Ovary (tissue), 9 donors: ENCODE measurements around the gene ZNF274. TPM values are rescaled to one million over a fixed set of nuclear protein-coding genes. Genes with fewer than 3 reads are reported as not detected.

ENCODE experiments used
- polyA plus RNA-seq, 2 donors: library from polyadenylated mRNA; stranded (reverse); fragments of 200-250 nt in 1 of 2; fragments of 350-450 nt in 1 of 2; fragmentation: Illumina TruSeq in 1 of 2; extraction: RNeasy Lipid Tissue Mini Kit (QIAGEN cat#74804) in 1 of 2; gene quantifications; one replicate each; pipeline ENCODE4 v1.2.3, GENCODE V29; 2013 to 2014
- total RNA-seq, 7 donors: library from RNA; depleted of rRNA in 2 of 7; stranded (reverse); fragments of >200 nt in 2 of 7; fragmentation: NEBNext Ultra II Directional in 3 of 7; extraction: Animal tissue kit (Norgen Biotek cat#: 25700) in 3 of 7; gene quantifications; one replicate each; pipeline versions ENCODE4 v1.1.0 to v1.2.4, GENCODE V29; 2016 to 2023
- donor health status: DM: no; HTN: no; CAD: no; lungs with moderate emphysema.
- donor health status: DM: no; HTN: no; CAD: no.
- donor health status: Bipolar disorder and iron deficiency.
- donor health status: DM: yes; HTN: yes; CAD: no.
- donor health status: DM: no; HTN: no; CAD: no.
- donor health status: DM: yes; HTN: yes; CAD: no.

The ZNF274 gene
- total and polyA plus RNA-seq, 9 donors, result 20.4 to 61.5 (median 39.8) TPM

Other genes with a start within 250 kb of the ZNF274 start
- 10 to 100 TPM in 4 of 7 donors, 1 to 10 TPM in 3; 4.4 to 13.6 (median 10.5) TPM for gene ZNF418, start 247.7 kb upstream of the ZNF274 start, total RNA-seq
- gene ZNF418, start 247.7 kb upstream of the ZNF274 start, polyA plus RNA-seq, result 1 to 10 TPM; 3.4 to 4.8 TPM
- gene ZNF256, start 235.4 kb upstream of the ZNF274 start, total RNA-seq, result 10 to 100 TPM in 4 of 7 donors, 1 to 10 TPM in 3; 2.8 to 13.1 (median 11.6) TPM
- 1 to 10 TPM; 5.9 to 7.7 TPM for gene ZNF256, start 235.4 kb upstream of the ZNF274 start, polyA plus RNA-seq
- gene C19orf18, start 208.5 kb upstream of the ZNF274 start, total RNA-seq, result 1 to 10 TPM in 5 of 7 donors, under 1 TPM in 2; 0.36 to 2.4 (median 1.4) TPM
- gene C19orf18, start 208.5 kb upstream of the ZNF274 start, polyA plus RNA-seq, result 1 to 10 TPM in 1 of 2 donors, under 1 TPM in 1; 0.62 to 1.3 TPM
- 10 to 100 TPM; 13.4 to 38.1 (median 28.0) TPM for gene ZNF606, start 180.2 kb upstream of the ZNF274 start, total RNA-seq
- gene ZNF606, start 180.2 kb upstream of the ZNF274 start, polyA plus RNA-seq, result 10 to 100 TPM in 1 of 2 donors, 1 to 10 TPM in 1; 7.3 to 14.5 TPM
- 1 to 10 TPM in 1 of 7 donors, under 1 TPM in 4, not detected in 2; 0.54 to 2.6 (median 0.78) TPM for gene ZSCAN1, start 149.0 kb upstream of the ZNF274 start, total RNA-seq
- under 1 TPM in 1 of 2 donors, not detected in 1; 0.38 TPM for gene ZSCAN1, start 149.0 kb upstream of the ZNF274 start, polyA plus RNA-seq
- 10 to 100 TPM in 6 of 7 donors, 1 to 10 TPM in 1; 9.0 to 17.5 (median 15.7) TPM for gene ZNF135, start 123.8 kb upstream of the ZNF274 start, total RNA-seq
- gene ZNF135, start 123.8 kb upstream of the ZNF274 start, polyA plus RNA-seq, result 10 to 100 TPM; 11.4 to 12.0 TPM
- 100 to 1,000 TPM in 5 of 7 donors, 10 to 100 TPM in 2; 95.9 to 144 (median 119) TPM for gene ZSCAN18, start 84.8 kb upstream of the ZNF274 start, total RNA-seq
- gene ZSCAN18, start 84.8 kb upstream of the ZNF274 start, polyA plus RNA-seq, result 10 to 100 TPM; 32.1 to 93.3 TPM
- gene ZNF329, start 32.3 kb upstream of the ZNF274 start, total RNA-seq, result 10 to 100 TPM in 5 of 7 donors, 1 to 10 TPM in 2; 5.6 to 16.9 (median 13.5) TPM
- gene ZNF329, start 32.3 kb upstream of the ZNF274 start, polyA plus RNA-seq, result 10 to 100 TPM in 1 of 2 donors, 1 to 10 TPM in 1; 7.3 to 14.9 TPM
- 10 to 100 TPM; 20.8 to 39.8 (median 37.5) TPM for gene ZNF544, start 45.9 kb downstream of the ZNF274 start, total RNA-seq
- gene ZNF544, start 45.9 kb downstream of the ZNF274 start, polyA plus RNA-seq, result 10 to 100 TPM; 16.8 to 18.3 TPM
- gene ZNF8, start 95.9 kb downstream of the ZNF274 start, total RNA-seq, result 10 to 100 TPM in 1 of 7 donors, 1 to 10 TPM in 6; 4.8 to 10.6 (median 8.0) TPM
- 1 to 10 TPM; 2.7 to 4.2 TPM for gene ZNF8, start 95.9 kb downstream of the ZNF274 start, polyA plus RNA-seq
- gene ERVK3-1, start 122.3 kb downstream of the ZNF274 start, total RNA-seq, result 10 to 100 TPM; 26.9 to 37.6 (median 29.9) TPM
- gene ERVK3-1, start 122.3 kb downstream of the ZNF274 start, polyA plus RNA-seq, result 10 to 100 TPM; 27.4 to 52.5 TPM
- 1 to 10 TPM; 2.2 to 6.1 (median 4.5) TPM for gene ZSCAN22, start 143.9 kb downstream of the ZNF274 start, total RNA-seq
- 1 to 10 TPM; 1.1 to 2.3 TPM for gene ZSCAN22, start 143.9 kb downstream of the ZNF274 start, polyA plus RNA-seq
- gene A1BG, start 170.4 kb downstream of the ZNF274 start, total RNA-seq, result 10 to 100 TPM in 2 of 7 donors, 1 to 10 TPM in 5; 2.6 to 32.4 (median 4.8) TPM
- 10 to 100 TPM in 1 of 2 donors, under 1 TPM in 1; 0.38 to 11.8 TPM for gene A1BG, start 170.4 kb downstream of the ZNF274 start, polyA plus RNA-seq
- gene ZNF497, start 179.7 kb downstream of the ZNF274 start, total RNA-seq, result 1 to 10 TPM; 2.5 to 6.5 (median 3.4) TPM
- gene ZNF497, start 179.7 kb downstream of the ZNF274 start, polyA plus RNA-seq, result 1 to 10 TPM in 1 of 2 donors, under 1 TPM in 1; 0.30 to 2.2 TPM
- 1 to 10 TPM; 1.4 to 3.2 (median 2.7) TPM for gene ZNF837, start 198.0 kb downstream of the ZNF274 start, total RNA-seq
- 1 to 10 TPM in 1 of 2 donors, not detected in 1; 2.3 TPM for gene ZNF837, start 198.0 kb downstream of the ZNF274 start, polyA plus RNA-seq
- 1,000 to 10,000 TPM; 1,875 to 5,180 (median 2,346) TPM for gene RPS5, start 204.2 kb downstream of the ZNF274 start, total RNA-seq
- 1,000 to 10,000 TPM in 1 of 2 donors, 100 to 1,000 TPM in 1; 715 to 3,775 TPM for gene RPS5, start 204.2 kb downstream of the ZNF274 start, polyA plus RNA-seq
- not detected for gene RNF225, start 212.6 kb downstream of the ZNF274 start, total RNA-seq
- gene RNF225, start 212.6 kb downstream of the ZNF274 start, polyA plus RNA-seq, result not detected
- gene ZNF584, start 225.6 kb downstream of the ZNF274 start, total RNA-seq, result 10 to 100 TPM; 12.6 to 24.3 (median 22.0) TPM
- gene ZNF584, start 225.6 kb downstream of the ZNF274 start, polyA plus RNA-seq, result 10 to 100 TPM; 11.0 to 12.0 TPM